ENCODE results near the gene ISCU.
"Not testable (repeated sequence)": the region's sequence is repeated elsewhere in the genome, so short reads cannot be mapped to it uniquely, and the experiment has no call there.

The ISCU gene

DNA sequence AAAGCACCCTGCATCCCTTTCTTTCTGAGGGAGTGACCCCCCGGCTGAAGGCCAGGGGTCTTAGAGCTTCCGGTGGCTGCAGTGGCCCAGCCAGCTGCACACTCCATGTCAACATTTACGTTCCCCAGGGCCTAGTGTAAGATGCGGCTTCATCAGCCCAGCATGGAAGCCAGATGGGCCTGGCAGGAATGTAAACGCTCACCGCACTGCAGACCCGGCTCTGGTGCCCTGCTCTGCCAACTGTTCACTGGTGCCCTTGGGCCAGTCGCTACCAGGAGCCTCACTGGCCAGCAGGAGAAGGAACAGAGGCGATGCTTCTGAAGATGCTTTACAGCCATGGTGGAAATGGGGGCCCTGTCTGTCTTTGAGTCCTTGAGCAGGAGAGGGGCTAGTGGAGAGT is 44.1 kb downstream of the ISCU start:
- DNase-seq = no peak

- DNase-seq = no peak
Measured at GRCh38 chr12:108607981-108608600, 45.7 kb downstream of the ISCU start.

- no peak for DNase-seq
Measured at GRCh38 chr12:108608616-108609015, 46.2 kb downstream of the ISCU start.

DNA sequence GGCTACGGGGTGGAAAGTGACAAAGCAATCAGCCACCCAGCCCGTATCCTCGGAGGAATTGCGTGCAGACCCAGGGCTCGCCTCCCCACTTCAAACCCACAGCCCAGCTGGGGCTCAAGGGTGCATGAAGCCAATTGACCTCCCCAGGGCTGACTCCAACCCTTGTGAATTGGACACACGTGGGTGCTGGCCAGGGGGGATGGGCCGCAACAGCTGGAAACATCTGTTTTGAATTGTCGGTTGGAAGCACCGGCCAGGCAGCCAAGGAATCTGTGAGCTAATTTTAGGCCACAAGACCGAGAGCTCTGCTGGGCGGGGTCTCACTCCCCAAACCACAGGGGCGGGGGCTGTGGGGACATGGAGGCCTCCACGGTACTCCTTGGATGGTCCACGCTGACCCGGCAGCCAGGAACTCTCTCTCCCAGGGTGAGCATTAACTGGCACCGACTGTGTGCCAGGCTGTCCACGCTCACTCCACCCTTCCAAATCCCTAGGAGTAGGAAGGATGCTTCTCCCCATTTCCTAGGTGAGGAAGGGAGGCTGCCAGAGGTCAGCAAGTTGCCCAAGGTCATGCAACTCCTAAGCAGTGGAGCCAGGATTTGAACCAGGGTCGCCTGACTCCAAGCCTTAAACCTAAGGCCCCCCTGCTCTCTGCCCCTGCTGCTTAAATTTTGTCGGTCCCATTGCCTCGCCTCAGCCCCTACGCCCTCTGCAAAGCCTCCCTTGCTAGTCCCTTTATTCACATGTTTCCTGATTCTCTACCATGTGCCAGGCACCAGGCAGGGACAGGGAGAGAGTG is 47.3 kb downstream of the ISCU start:
- no peak for DNase-seq

GRCh38 chr12:108610336-108610815 is 48.0 kb downstream of the ISCU start:
- DNase-seq = no peak

GRCh38 chr12:108610856-108611605 is 48.6 kb downstream of the ISCU start:
- DNase-seq = no peak

- DNase-seq = peak; percentile 70
Measured at GRCh38 chr12:108611884-108612415, 49.6 kb downstream of the ISCU start.

DNA sequence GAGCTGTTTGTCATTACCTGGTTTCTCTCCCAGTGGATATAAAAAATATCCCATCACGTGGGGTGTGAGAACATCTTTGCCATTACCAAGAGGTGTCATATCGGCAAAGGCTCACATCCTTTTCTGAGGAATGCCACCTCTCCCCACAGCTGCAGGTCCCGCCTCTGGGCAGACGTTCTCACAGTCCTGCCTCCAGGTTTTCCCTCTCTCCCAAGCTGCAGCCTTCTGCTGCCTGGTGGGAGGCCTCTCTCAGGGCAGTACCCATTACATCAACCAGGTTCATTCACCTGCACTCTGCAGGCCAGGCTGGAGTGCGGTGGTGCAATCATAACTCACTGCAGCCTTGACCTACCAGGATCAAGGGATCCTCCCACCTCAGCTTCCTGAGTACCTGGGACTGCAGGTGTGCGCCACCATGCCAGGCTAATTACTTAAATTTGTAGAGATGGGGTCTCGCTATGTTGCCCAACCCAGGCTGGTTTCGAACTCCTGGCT is 50.4 kb downstream of the ISCU start:
- DNase-seq = no peak

DNA sequence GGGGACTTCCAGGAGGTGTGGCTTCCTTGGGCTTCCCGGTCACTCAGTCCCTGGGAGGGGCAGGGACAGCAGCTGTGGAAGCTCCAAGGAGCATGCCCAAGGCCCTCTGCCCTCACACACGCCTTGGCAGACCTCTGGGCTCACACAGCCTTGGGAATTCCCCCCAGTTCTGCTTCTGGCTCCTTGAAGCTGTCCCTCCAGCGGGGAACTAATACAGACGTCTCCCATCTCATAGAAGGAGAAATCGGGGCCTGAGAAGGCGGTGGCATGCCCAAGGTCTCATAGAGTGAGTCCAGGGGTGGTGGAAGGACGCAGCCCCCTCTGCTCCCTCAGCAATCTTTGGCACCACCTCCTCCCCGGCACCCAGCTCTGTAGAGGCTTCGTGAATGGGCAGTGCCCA is 51.2 kb downstream of the ISCU start:
- no peak for DNase-seq

- DNase-seq = no peak
Measured at GRCh38 chr12:108614041-108614440, 51.6 kb downstream of the ISCU start.

- no peak for DNase-seq
Measured at GRCh38 chr12:108614639-108615038, 52.2 kb downstream of the ISCU start.

GRCh38 chr12:108615918-108616317 is 53.5 kb downstream of the ISCU start:
- no peak for DNase-seq

DNA sequence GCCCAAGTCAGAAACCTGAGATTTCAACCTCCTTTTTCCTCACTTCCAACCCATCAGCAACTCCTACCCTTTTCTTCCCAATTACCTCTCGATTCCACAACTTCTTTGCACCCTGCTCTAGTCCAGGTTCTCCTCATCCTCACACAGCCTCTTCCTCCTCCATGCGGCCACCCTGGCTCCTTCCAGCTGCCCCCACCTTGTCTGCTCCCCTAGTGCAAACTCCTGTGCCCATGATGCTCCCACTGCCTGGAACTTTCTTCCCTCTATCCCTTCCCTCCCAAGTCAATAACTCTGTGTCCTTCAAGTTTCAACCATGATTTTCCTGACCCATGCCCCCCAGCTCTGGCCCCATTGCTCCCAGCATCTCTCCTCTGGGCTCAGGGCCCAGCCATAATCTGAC is 54.0 kb downstream of the ISCU start:
- DNase-seq = no peak

DNA sequence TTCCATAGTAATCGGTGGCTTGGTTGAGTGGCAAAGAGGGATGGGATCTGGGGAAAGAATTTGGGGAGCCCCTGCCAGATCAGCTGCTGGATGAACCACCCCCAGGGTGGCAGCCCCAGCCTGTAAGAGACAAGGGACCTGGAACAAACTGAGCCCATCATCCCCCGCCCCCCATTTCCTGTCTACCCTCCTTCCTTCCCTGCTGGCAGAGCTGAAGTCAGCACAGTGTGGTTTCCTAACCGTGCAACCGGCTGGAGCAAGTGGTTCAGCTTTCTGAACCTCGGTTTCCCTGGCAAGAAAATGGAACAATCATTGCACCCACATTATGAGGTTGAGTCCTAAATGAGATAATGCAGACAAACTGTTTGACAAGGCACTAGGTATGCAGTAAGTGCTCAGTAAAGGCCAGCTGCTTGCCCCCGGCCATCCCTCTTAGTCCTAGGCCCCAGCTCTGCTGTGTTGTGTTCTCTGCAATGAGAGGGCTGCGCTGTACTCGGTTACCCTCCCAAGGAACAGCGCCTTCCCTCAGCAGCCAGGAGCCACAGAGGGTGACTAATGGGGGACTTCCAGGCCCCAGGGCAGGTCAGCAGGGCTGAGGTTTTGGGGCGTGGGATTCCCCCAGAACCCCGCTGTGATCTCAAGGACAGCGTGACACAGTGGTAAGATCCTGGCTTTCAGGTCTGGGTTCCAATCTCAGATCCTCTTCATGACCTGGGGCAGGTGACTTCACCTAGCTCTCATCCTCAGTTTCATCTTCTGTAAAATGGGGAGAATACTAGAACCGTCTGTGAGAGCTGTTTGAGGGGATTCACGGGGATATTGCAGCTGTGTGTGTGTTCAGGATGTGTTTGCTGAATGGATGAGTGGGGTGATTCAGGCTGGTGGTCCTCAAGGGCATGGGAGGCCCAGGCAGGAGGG is 54.8 kb downstream of the ISCU start:
- peak; percentile 88 for DNase-seq

DNA sequence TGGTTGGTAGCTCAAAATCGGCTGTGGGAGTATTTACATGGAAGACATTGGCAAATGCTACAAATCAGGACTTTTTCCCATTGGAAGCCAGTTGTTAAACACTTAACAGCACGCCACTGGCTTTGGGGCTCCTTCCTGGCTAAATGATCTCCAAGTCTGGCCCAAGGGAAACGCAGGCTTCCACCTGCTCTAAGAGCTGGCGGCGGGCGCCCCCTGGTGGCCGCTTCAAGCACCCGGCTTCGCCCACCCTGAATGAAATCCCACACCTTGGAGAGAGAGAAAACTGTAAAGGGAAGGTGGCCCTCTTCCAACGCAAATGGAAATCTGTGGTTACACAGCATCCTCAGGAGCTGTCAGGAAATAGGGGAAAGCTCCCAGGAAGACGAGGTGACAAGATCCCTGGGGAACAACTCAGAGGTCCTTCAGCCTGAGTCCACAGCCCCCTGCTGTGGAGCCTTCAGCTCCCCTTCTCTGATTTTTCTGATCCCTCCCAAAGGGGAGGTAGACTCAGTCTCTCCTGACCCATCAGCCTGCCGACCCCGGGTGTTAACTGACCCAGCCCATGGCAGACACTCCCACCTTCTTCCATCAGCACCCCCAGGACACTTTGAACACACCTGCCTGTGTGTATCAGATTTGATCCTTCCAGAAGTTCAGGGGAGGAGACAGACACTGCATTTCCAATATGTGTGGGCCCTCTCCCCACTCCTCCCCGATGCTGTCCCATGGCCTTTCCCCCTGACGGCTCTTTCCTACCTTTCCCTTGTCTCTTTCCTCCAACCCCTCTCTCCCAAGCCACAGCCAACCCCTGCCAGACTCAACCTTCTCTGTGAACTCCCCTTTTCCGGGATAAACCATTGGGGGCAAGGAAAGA is 55.9 kb downstream of the ISCU start:
- peak; percentile 83 for DNase-seq

GRCh38 chr12:108618953-108619274 is 56.5 kb downstream of the ISCU start:
- not testable (repeated sequence) for DNase-seq
